Testis (tissue), 3 donors: ENCODE results near the gene GALE. TPM values are rescaled to one million over a fixed set of nuclear protein-coding genes. Genes with fewer than 3 reads are reported as not detected.
"Not testable (repeated sequence)": the region's sequence is repeated elsewhere in the genome, so short reads cannot be mapped to it uniquely, and the experiment has no call there.

Source experiments
- DNase-seq: peaks from one replicate; pipeline ENCODE4 v3.0.0-alpha.2; 2019
- H3K27ac ChIP-seq, 2 donors: fragments of 200-600 bp; sonication (generic); one replicate each; pipeline ENCODE4 v1.5.1; 2019
- H3K27me3 ChIP-seq: fragments of 200-600 bp; sonication (generic); one replicate; pipeline ENCODE4 v1.5.1; 2019
- H3K36me3 ChIP-seq: fragments of 200-600 bp; sonication (generic); one replicate; pipeline ENCODE4 v1.5.1; 2017; ENCODE audit warnings: low read depth; ENCODE audit errors: missing control alignments
- H3K4me1 ChIP-seq: fragments of 200-600 bp; sonication (generic); one replicate; pipeline ENCODE4 v1.5.1; 2019
- H3K4me3 ChIP-seq, 2 donors: fragments of 200-600 bp; sonication (generic); one replicate each; pipeline ENCODE4 v1.5.1; 2017 to 2019
- H3K9me3 ChIP-seq: fragments of 200-600 bp; sonication (generic); one replicate; pipeline ENCODE4 v1.5.1; 2017
- POLR2A ChIP-seq: fragments of 450-650 bp; IDR thresholded peaks from one replicate; pipeline ENCODE4 v1.6.1; 2017; ENCODE audit warnings: antibody characterized with exemption, mild to moderate bottlenecking, moderate library complexity
- WGBS, 2 donors: methylation state at CpG; one replicate each; pipeline ENCODE4 v1.1.5; 2018; 5-methylcytosine and 5-hydroxymethylcytosine counted together
- intact Hi-C: fragments of 100-400 bp; cut with DNase I; formaldehyde crosslinking; loops from one replicate; pipeline ENCODE4 v1.15.1; 2023; ENCODE audit warnings: low total_unique reads
- polyA plus RNA-seq: library from polyadenylated mRNA; stranded (reverse); fragments of 350-450 nt; fragmentation: Illumina TruSeq; extraction: RNeasy Lipid Tissue Mini Kit (QIAGEN cat#74804); gene quantifications from one replicate; pipeline ENCODE4 v1.2.3, GENCODE V29; 2014; ENCODE audit warnings: low read depth, low replicate concordance; ENCODE audit not compliant: insufficient read depth
- total RNA-seq, 2 donors: library from RNA; depleted of rRNA; stranded (reverse); fragments of >200 nt; gene quantifications; one replicate each; pipeline ENCODE4 v1.2.3, GENCODE V29; 2016
- TF ChIP-seq, protein P1 (sequence below), 3 experiments: fragments of 450-650 bp in 2 of 3; fragments of 200-600 bp in 1 of 3; sonication (generic) in 1 of 3; IDR thresholded peaks; one replicate each; pipeline ENCODE4 v1.5.1; 2016 to 2019; ENCODE audit warnings: antibody characterized with exemption in 3 of 3, mild to moderate bottlenecking in 2 of 3, moderate library complexity in 1 of 3

Gene GALE
- total and polyA plus RNA-seq, 3 donors from 2014 or later: 18.7 to 26.1 (median 23.2) TPM

DNA sequence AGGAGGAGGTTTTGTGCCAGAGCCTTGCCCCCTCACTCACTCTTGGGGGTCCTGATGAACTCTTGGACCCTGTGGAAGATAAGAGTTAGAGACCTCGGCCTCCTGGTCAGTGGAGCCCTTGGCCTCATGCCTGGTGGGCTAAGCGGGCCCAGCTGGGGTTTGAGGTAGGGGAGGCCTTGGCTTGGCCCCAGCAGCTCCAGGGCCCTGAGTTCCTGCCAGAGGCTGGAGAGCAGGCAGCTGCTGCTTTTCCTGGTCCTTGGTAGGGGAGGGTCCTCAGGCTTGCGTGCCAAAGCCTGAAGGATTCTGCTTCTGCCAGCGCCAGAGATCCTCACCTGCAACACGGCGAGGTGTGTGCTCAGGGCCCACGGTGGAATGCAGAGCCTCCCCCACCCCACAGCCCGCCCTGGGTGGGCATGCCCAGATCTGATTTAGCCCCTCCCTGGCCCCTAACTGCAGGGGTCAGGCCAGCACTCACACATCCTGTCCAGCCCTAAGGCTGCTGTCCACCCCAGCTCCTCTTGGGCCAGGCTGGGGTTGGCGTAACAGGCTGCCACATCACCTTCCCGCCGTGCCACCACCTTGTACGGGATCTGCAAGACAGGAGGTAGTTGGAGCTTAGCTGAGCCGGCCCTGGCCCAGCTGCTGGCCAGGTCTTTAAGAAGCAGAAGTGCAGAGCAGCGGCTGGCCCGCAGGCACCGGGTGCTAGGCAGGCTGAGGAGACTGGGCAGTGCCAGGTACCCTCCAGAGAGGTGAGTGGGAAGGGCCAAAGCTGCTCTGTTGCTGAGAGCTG is 4.7 kb downstream of the GALE start:
- intact Hi-C loops: no loop called here
- TF ChIP-seq, protein P1, sequence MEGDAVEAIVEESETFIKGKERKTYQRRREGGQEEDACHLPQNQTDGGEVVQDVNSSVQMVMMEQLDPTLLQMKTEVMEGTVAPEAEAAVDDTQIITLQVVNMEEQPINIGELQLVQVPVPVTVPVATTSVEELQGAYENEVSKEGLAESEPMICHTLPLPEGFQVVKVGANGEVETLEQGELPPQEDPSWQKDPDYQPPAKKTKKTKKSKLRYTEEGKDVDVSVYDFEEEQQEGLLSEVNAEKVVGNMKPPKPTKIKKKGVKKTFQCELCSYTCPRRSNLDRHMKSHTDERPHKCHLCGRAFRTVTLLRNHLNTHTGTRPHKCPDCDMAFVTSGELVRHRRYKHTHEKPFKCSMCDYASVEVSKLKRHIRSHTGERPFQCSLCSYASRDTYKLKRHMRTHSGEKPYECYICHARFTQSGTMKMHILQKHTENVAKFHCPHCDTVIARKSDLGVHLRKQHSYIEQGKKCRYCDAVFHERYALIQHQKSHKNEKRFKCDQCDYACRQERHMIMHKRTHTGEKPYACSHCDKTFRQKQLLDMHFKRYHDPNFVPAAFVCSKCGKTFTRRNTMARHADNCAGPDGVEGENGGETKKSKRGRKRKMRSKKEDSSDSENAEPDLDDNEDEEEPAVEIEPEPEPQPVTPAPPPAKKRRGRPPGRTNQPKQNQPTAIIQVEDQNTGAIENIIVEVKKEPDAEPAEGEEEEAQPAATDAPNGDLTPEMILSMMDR (IDR thresholded peaks at IDR 0.05): no peak
- TF ChIP-seq POLR2A: no peak
- no peaks in the 10 kb centered on the region for H3K27me3 ChIP-seq
- no peaks in the 10 kb centered on the region for H3K36me3 ChIP-seq
- H3K27ac ChIP-seq: no peak overlapping the region
- H3K9me3 ChIP-seq: no peaks in the 10 kb centered on the region
- no peak overlapping the region for H3K4me3 ChIP-seq
- peaks cover 7% of the 10 kb centered on the region for H3K4me1 ChIP-seq
- 53 to 83% methylated on average over 3 to 15 of the region's 16 CpGs for WGBS, 2 donors
- DNase-seq: no peak

DNA sequence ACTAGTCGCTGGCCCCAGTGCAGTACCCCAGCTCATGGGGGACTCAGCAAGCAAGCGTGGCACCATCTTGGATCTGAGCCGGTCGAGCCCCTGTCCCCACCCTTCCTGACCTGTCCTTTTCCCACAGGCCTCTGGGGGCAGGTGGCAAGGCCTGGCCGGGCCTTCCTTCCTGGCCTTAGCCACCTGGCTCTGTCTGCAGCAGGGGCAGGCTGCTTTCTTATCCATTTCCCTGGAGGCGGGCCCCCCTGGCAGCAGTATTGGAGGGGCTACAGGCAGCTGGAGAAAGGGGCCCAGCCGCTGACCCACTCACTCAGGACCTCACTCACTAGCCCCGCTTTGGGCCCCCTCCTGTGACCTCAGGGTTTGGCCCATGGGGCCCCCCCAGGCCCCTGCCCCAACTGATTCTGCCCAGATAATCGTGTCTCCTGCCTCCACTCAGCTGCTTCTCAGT is 5.8 kb downstream of the GALE start:
- 64 to 77% methylated on average over 7 to 9 of the region's 9 CpGs for whole genome bisulfite sequencing, 2 donors
- not testable (repeated sequence) for H3K36me3 ChIP-seq

GRCh38 chr1:23793861-23794731 is 6.5 kb downstream of the GALE start:
- no peak for TF ChIP-seq POLR2A
- TF ChIP-seq, protein P1 (IDR thresholded peaks at IDR 0.05): no peak
- Histone ChIP-seq H3K27ac (no peak overlapping the region), H3K9me3 (no peaks in the 10 kb centered on the region), H3K4me1 (peaks cover 12% of the 10 kb centered on the region), H3K36me3 (no peaks in the 10 kb centered on the region), H3K4me3 (no peak overlapping the region), H3K27me3 (no peaks in the 10 kb centered on the region)
- no peak for DNase-seq
- WGBS, 2 donors: 71 to 79% methylated on average over 12 to 21 of the region's 21 CpGs
- intact Hi-C loops: no loop called here

More for the DNA sequence above, 5.8 kb downstream of the GALE start:
- intact Hi-C loops, H3K9me3 ChIP-seq, H3K27me3 ChIP-seq, DNase-seq, H3K27ac ChIP-seq, H3K4me3 ChIP-seq: not testable (repeated sequence)
- H3K4me1 ChIP-seq: peaks cover 12% of the 10 kb centered on the region

GRCh38 chr1:23793018-23793781 is 7.4 kb downstream of the GALE start:
- peaks cover 12% of the 10 kb centered on the region for H3K4me1 ChIP-seq
- 71 to 73% methylated on average over 11 to 16 of the region's 16 CpGs for WGBS, 2 donors
- intact Hi-C loops: no loop called here
- no peaks in the 10 kb centered on the region for H3K9me3 ChIP-seq
- no peaks in the 10 kb centered on the region for H3K27me3 ChIP-seq
- H3K36me3 ChIP-seq: no peaks in the 10 kb centered on the region
- DNase-seq: no peak
- TF ChIP-seq, protein P1 (IDR thresholded peaks at IDR 0.05): no peak
- no peak for TF ChIP-seq POLR2A
- no peak overlapping the region for H3K4me3 ChIP-seq
- H3K27ac ChIP-seq: no peak overlapping the region
